ENCODE results near the gene ARMH2.

GRCh38 chr6:24766680-24767462 lies 31.8 kb downstream of the ARMH2 start:
- TF ChIP-seq CTCF (IDR thresholded peaks at IDR 0.05) (peak; percentile 41 to 64 (median 52)), POLR2A (IDR thresholded peaks at IDR 0.05) (no peak)
